ENCODE data around the gene LCA5L. TPM values are rescaled to one million over a fixed set of nuclear protein-coding genes. Genes with fewer than 3 reads are reported as not detected.

LCA5L gene
- total and polyA plus RNA-seq, 2 of the 13 experiments (the other 11 are each of a cell fraction or from before 2014, with no cell fraction given) = 0.13 to 0.55 TPM

- no peak for TF ChIP-seq BCL3 (CRISPR knock-in tag; IDR thresholded peaks at IDR 0.05)
- no peak for TF ChIP-seq WIZ (CRISPR knock-in tag; IDR thresholded peaks at IDR 0.05)
- peak; percentile 55 for TF ChIP-seq MXD3 (CRISPR knock-in tag; IDR thresholded peaks at IDR 0.05)
- no peak for TF ChIP-seq GTF3A (CRISPR knock-in tag; conservative IDR thresholded peaks at IDR 0.05)
- TF ChIP-seq THAP9 (CRISPR knock-in tag; IDR thresholded peaks at IDR 0.05; ENCODE audit: borderline replicate concordance) = no peak
- TF ChIP-seq ZSCAN5A (CRISPR knock-in tag; IDR thresholded peaks at IDR 0.05; ENCODE audit: borderline replicate concordance) = peak; percentile 32; the same call in 1 of the 2 replicates
- TF ChIP-seq ZHX1 (CRISPR knock-in tag; IDR thresholded peaks at IDR 0.05; ENCODE audit: low read depth) = peak; percentile 58; the same call in 1 of the 2 replicates
- TF ChIP-seq ZNF503 (CRISPR knock-in tag; IDR thresholded peaks at IDR 0.05) = no peak; the same call in 1 of the 2 replicates
- no peak for TF ChIP-seq TGIF2 (CRISPR knock-in tag; IDR thresholded peaks at IDR 0.05)
- peak; percentile 82 for TF ChIP-seq DMAP1 (CRISPR knock-in tag; IDR thresholded peaks at IDR 0.05)
- no peak for TF ChIP-seq ZFAT (CRISPR knock-in tag; conservative IDR thresholded peaks at IDR 0.05)
- no peak for TF ChIP-seq KLF11 (CRISPR knock-in tag; IDR thresholded peaks at IDR 0.05)
- TF ChIP-seq TFAP4 (IDR thresholded peaks at IDR 0.05; ENCODE audit: borderline replicate concordance, low read depth) = peak; percentile 14; the same call in 1 of the 2 replicates
- 0 out of 2 replicates have a peak, but pooled peaks have one; percentile 47 for TF ChIP-seq ZNF878 (CRISPR knock-in tag; IDR thresholded peaks at IDR 0.05)
- TF ChIP-seq YY1 (IDR thresholded peaks at IDR 0.05; ENCODE audit: insufficient read depth, insufficient replicate concordance, low read depth, low read length) = peak; percentile 51
Measured at GRCh38 chr21:39385299-39386145, 60.1 kb downstream of the LCA5L start (continued).
